ENCODE measurements around the gene BCO1.

The BCO1 gene

GRCh38 chr16:81232740-81233367 is 5.6 kb upstream of the BCO1 start:
- no peak for DNase-seq

- DNase-seq, result no peak
These were observed 1.2 kb upstream of the BCO1 start for GRCh38 chr16:81237282-81237681.

GRCh38 chr16:81237942-81238295 is 570 bp upstream of the BCO1 start:
- DNase-seq, result no peak

DNA sequence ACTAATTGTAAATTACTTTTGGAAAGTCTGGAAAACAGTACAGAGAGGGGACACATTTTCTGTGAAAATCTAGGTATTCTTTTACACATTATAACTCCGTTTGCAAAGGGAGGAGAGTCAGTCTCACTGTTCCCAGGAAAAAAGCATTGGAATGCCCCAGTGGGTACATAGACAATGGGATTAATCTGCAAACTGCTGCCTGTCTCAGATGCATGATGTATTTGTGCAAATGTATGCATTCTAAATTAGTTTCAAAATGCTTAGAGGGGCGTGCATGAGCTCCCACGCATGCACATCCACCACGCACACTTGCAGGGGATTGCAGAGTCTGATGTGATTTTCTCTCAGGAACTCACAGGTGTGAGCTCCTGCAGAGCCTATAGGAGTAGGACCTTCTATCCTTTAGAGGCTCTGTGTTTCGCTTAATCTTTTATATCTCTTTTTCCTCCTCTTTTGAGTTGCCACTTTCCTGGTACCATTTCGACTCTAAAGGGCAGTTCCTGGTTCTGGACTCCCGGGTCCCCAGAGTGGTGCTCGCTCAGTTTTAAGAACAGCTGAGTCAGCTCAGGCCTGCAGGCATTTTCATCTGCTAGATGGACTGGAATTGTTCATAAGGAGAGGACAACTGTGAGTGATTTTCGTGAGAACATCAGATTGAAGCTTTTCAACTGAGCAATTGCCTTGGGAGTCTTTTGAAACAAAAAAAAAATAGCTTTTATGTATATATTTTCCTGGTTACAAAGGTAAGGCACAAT is 1.1 kb downstream of the BCO1 start:
- DNase-seq, result no peak

GRCh38 chr16:81241706-81242105 is 3.2 kb downstream of the BCO1 start:
- DNase-seq, result no peak

GRCh38 chr16:81242977-81243618 is 4.6 kb downstream of the BCO1 start:
- no peak for DNase-seq

GRCh38 chr16:81243942-81244341 is 5.5 kb downstream of the BCO1 start:
- no peak for DNase-seq

DNA sequence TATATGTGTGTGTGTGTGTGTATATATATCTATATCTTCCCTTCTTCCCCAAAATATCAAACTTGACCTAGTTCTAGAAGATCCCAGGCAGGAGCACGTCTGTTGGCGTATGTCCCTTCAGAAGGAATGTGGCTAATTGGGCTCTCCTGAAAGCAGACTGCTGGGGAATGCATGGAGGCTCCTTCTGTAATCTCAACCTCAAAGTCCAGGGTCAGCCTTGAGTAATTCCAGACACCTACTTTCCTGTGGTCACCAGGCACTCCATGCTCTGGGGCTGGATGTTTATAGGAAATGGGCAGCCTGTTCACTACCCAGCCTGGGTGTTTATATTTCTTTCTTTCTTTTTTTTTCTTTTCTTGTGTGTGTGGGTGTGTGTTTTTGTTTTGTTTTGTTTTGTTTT is 13.4 kb downstream of the BCO1 start:
- DNase-seq, result no peak

GRCh38 chr16:81253141-81253540 is 14.7 kb downstream of the BCO1 start:
- DNase-seq, result no peak

GRCh38 chr16:81254922-81255526 is 16.5 kb downstream of the BCO1 start:
- DNase-seq, result no peak

GRCh38 chr16:81259916-81260315 is 21.4 kb downstream of the BCO1 start:
- DNase-seq, result no peak

- DNase-seq, result peak; percentile 53
These were observed 22.7 kb downstream of the BCO1 start for GRCh38 chr16:81261049-81261648.

DNA sequence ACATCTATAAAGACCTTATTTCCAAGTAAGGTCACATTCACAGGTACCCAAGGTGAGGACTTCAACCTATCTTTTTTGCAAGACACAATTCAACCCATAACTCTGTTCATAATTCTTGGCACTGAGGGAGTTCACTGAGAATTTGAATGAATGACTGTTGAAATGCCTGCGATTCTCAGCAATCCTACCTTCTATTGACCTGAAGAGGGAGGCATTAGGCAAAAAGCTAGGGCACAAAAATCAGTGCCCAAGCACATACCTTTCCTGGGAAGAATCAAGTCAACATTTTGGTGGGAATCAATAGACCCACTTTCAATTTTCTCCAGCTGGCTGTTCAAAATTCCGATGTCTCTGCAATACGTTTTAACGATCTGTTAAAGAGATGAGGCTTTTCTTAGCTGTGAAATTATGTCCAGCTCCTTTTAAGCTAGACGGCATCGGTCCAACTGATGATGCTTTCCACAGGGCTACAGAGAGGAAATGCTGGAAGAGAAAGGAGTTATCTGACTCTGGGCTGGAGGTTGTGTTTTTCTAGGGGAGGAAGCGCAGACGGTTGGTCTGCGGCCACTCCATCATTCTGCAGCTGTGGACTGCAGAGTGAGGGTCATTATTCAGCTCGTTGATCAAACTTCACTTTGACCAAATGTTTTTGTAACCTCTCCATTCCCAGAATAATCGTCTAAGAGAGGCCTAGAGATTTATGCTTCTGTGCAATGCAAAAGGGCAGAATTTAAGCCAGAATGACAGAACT is 25.2 kb downstream of the BCO1 start:
- DNase-seq, result no peak

GRCh38 chr16:81264386-81264785 is 25.9 kb downstream of the BCO1 start:
- no peak for DNase-seq

DNA sequence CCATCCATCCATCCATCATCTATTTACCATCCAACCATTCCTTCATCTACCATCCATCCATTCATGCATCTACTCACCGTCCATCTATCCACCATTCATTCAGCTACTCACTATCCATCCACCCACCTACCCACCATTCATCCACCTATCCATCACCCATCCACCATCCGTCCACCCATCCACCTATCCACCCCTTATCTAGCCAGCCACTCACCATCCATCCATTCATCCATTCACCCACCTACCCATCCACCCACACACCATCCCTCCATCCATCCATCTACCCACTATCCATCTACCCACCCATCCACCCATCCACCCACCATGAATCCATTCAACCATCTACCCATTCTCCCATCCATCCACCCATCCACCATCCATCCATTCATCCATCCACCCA is 26.6 kb downstream of the BCO1 start:
- DNase-seq, result no peak

DNA sequence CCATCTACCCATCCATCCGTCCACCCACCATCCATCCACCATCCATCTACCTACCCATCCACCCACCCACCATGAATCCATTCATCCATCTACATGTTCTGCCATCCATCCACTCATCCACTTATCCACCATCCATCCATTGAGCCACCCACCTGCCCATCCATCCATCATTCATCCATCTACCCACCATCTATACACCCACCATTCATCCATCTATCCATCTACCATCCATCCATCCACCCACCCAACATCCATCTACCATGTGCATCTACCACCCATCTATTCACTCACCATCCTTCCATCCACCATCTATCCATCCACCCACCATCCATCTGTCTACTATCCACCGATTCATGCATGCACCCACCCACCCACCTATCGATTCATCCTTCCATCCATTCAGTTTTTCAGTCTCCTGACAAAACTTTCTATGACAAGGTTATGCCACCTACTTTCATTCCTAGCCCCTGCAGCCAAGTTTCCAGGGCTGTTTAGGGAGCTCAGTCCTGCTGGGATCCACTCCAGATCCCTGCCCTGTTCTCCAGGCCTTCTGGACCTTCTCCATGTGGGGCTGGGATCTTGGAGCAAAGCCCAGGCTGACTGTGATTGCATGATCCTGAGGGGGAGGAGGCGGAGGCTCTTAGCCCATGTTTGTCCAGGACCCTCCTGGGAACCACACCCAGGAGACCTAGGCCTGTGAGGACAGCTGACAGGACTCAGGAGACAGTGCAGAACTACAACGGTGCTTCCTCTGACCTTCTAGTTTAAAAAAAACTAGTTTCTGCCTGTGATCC is 27.4 kb downstream of the BCO1 start:
- no peak for DNase-seq

- peak; percentile 50 for DNase-seq
These were observed 28.2 kb downstream of the BCO1 start for GRCh38 chr16:81266680-81267095.

GRCh38 chr16:81268509-81268908 is 30.0 kb downstream of the BCO1 start:
- DNase-seq, result no peak

- no peak for DNase-seq
These were observed 34.9 kb downstream of the BCO1 start for GRCh38 chr16:81273223-81273950.

DNA sequence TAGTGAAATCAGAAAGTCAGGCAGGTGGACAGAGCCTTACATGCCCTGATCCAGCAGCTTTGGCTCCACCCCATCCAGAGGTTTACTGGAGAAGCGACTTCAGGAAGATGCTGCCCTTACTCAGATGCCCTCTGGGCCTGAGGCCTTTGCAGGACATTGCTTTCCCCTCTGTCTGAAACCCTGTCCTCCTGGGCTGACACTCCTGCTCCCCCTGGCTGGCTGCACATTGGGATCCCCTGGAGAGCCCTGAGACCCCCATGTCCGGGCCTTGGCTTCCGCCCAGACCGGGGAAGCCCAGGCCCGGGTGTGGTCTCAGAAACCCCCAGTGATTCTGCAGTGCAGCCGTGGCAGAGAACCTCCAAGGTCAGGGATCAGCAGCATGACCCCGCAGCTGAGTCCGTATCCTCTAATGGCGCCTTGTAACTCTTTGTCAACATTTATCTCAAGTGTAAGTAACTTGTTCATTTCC is 36.6 kb downstream of the BCO1 start:
- no peak for DNase-seq

DNA sequence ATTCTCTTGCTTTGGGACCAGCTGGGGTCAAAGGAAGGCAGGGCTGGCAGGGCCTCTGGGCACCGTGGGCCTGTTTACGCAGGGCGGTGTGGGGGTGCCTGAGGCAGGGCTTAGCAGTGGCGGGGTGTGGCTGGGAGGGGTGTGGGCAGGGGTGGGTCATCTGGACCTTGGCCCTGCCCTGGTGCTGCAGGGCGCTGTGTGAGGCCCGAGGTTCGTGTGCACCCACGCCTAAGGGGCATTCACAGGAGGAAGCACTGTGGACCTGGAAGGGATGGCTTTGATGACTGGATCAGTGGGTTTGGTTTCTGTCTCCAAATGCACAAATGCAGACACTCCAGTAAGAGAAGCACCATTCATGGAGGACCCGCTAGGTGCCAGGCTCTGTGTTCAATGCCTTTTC is 37.3 kb downstream of the BCO1 start:
- no peak for DNase-seq

Measured in stimulated activated CD8-positive, alpha-beta memory T cell treated with anti-CD3 and anti-CD28 coated beads, Interleukin-4, amount 100 ng/mL, for 48 hours (primary cell).